ENCODE results near the gene TARDBP. TPM values are rescaled to one million over a fixed set of nuclear protein-coding genes. Genes with fewer than 3 reads are reported as not detected.
"Not testable (repeated sequence)": the region's sequence is repeated elsewhere in the genome, so short reads cannot be mapped to it uniquely, and the experiment has no call there.

Gene TARDBP
- total RNA-seq, 2 experiments from 2014 or later, result 202 to 206 TPM

DNA sequence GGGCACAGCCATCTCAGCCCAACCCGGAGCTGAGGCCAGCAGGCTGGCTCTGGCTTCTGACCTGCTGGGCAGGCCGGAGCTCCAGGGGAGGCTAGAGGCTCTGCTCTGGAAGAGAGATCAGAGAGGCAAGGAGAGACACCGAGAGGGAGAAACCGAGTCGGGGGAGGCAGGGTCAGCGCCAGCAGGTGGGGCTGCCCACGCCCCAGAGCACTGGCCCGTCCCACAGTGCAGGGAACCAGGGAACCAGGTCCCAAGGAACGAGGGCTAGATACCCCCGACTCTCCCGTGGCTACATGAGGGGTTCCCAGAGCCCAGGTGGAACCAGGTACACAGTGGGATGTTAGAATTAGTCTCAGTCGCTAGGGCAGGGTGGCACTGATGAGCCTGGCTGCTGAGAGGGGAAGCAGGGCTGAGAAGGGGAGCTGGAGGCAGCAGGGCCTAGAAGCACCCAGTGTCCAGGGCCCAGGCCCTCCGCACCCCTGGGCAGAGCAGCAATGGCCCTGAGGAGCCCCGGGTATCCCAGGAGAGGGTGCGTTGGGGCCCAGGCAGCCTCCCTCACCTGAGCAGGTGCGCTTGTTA is 32.5 kb downstream of the TARDBP start:
- Mint-ChIP-seq H3K36me3 (no peaks in the 10 kb centered on the region), H3K4me1 (no peaks in the 10 kb centered on the region), H3K27me3 (no peaks in the 10 kb centered on the region), H3K9me3 (no peaks in the 10 kb centered on the region), H3K4me3 (no peak overlapping the region), H3K27ac (no peak overlapping the region)
- no peak for DNase-seq

DNA sequence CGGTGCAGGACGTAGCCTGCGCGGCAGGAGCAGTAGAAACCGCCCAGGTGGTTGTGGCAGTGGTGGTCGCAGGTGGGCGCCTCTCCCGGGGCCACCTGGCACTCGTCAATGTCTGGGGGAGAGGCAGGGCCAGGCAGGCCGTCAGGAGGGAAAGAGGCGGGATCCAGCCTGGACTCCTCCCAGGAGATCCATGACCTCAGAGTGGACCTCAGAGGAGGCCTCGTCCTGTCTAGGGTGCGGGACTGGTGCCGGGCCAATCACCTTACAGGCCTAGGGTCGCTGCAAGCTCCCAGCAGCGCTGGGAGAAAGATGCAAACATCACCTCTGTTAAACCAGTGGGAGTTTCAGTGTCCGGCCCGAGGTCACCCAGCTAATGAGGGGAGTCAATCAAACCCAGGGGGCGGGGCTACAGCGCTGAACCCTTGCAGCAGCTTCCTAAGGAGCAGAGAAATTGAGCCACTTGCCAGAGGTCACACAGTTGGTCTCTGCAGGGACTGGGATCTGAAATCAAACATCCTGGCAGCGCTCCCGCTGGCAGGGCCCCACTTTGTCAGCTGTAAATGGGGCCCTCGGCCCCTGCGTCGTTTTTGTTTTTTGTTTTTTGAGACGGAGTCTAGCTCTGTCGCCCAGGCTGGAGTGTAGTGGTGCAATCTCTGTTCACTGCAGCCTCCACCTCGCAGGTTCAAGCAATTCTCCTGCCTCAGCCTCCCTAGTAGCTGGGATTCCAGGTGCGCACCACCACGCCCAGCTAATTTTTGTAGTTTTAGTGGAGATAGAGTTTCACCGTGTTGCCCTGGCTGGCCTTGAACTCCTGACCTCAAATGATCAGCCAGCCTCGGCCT is 33.2 kb downstream of the TARDBP start:
- no peak overlapping the region for H3K4me3 Mint-ChIP-seq

DNA sequence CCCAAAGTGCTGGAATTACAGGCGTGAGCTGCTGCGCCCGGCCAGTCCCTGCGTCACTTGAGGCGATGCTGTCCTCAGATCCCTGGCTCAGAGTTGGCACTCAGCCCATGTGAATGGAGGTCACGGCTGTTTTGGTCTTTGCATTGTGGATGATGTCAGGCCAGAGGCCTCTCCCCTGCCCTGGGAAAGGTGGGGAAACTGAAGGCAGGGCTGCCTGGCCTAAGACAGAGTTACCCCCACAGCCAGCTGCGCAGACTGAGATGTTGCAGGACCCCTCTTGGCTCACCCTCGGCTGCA is 33.8 kb downstream of the TARDBP start:
- Mint-ChIP-seq H3K27me3 (no peaks in the 10 kb centered on the region), H3K4me1 (no peaks in the 10 kb centered on the region), H3K4me3 (no peak overlapping the region), H3K27ac (no peak overlapping the region), H3K36me3 (no peaks in the 10 kb centered on the region), H3K9me3 (no peaks in the 10 kb centered on the region)
- no peak for DNase-seq

More for the DNA sequence above, 33.2 kb downstream of the TARDBP start:
- no peaks in the 10 kb centered on the region for H3K9me3 Mint-ChIP-seq
- no peaks in the 10 kb centered on the region for H3K4me1 Mint-ChIP-seq
- H3K27ac Mint-ChIP-seq, result no peak overlapping the region
- no peaks in the 10 kb centered on the region for H3K27me3 Mint-ChIP-seq
- no peak for DNase-seq
- no peaks in the 10 kb centered on the region for H3K36me3 Mint-ChIP-seq

DNA sequence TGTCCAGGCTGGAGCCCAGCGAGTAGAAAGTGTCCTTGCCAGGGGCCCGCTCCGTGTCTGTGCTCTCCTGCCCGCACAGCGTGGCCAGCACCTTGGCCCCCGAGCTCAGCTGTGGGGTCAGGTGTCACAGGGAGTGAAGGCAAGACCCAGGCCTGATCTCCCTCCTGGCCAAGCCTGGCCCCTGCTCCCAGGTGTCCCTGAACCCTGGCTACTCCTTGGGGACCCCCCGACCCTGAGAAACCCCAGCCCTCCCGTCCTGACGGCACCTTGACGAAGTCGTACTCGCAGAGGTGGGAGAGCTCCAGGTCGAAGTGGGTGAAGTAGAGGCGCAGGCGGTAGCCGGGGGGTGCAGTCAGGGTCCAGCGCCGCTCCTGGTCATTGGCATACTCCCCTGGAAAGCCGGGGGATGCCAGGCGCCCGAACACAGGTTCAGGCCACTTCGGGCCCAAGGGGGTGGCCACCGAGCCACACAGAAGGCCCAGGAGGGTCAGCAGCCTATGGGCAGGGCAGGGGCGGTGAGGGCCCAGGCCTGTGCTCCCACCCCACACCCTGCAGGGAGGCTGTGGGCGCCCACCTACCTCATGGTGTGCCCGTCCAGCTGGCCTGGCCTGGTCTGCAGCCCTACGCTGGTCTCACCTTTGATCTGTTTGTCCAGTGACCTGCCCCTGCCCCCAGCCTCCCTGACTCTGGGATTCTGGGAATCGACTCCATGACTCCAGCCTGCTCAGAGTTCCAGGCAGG is 34.3 kb downstream of the TARDBP start, which contains the start of gene MASP2:
MASP2 (minus strand) TSS at position 615 of the 741 bp plus-strand sequence; CDS start at position 583, 32 bp downstream.
- Mint-ChIP-seq H3K27me3 (no peaks in the 10 kb centered on the region), H3K9me3 (no peaks in the 10 kb centered on the region), H3K27ac (no peak within 1 kb of the TSS), H3K36me3 (no peaks in the 10 kb centered on the region), H3K4me3 (no peak within 1 kb of the TSS), H3K4me1 (no peaks in the 10 kb centered on the region)
- no peak for DNase-seq

DNA sequence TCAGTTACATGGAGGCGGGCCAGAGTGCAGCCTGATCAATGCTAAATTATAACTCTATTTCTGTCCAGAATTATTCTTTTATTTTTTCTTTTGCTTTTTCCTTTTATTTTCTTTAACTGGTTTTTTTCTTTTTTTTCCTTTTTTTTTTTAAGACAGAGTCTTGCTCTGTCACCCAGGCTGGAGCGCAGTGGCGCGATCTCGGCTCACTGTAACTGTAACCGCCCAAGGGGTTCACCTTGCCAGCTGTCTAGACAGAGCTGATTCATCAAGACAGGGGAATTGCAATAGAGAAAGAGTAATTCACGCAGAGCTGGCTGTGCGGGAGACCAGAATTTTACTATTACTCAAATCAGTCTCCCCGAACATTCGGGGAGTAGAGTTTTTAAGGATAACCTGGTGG is 38.7 kb downstream of the TARDBP start:
- not testable (repeated sequence) for H3K9me3 Mint-ChIP-seq, DNase-seq, H3K4me1 Mint-ChIP-seq, H3K27me3 Mint-ChIP-seq, H3K27ac Mint-ChIP-seq, H3K4me3 Mint-ChIP-seq, H3K36me3 Mint-ChIP-seq

DNA sequence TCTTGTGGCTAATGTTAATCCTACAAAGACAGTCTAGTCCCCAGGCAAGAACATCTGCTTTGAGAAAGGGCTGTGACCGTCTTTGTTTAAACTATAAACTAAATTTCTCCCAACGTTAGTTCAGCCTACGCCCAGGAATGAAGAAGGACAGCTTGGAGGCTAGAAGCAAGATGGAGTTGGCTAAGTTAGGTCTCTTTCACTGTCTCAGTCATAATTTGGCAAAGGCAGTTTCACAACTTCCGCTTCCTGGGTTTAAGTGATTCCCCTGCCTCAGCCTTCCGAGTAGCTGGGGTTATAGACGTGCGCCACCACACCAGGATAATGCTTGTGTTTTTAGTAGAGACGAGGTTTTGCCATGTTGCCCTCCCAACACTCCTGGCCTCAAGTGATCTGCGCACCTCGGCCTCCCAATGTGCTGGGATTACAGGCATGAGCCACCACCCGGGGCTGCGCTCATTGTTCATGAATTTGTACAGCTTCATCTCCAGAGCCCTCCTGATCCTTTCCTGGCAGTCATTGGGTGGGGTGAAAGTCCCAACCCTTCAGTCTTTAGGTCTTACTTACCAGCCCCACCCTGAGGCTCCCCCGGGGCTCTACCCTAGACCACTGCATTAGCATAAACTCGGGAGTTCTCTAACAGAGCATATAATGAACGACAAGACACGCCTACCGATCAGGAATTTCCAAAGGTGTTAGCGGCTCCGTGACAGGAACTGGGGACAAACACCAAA is 39.5 kb downstream of the TARDBP start:
- peaks cover 7% of the 10 kb centered on the region for H3K36me3 Mint-ChIP-seq
- no peak overlapping the region for H3K27ac Mint-ChIP-seq
- DNase-seq, result no peak

DNA sequence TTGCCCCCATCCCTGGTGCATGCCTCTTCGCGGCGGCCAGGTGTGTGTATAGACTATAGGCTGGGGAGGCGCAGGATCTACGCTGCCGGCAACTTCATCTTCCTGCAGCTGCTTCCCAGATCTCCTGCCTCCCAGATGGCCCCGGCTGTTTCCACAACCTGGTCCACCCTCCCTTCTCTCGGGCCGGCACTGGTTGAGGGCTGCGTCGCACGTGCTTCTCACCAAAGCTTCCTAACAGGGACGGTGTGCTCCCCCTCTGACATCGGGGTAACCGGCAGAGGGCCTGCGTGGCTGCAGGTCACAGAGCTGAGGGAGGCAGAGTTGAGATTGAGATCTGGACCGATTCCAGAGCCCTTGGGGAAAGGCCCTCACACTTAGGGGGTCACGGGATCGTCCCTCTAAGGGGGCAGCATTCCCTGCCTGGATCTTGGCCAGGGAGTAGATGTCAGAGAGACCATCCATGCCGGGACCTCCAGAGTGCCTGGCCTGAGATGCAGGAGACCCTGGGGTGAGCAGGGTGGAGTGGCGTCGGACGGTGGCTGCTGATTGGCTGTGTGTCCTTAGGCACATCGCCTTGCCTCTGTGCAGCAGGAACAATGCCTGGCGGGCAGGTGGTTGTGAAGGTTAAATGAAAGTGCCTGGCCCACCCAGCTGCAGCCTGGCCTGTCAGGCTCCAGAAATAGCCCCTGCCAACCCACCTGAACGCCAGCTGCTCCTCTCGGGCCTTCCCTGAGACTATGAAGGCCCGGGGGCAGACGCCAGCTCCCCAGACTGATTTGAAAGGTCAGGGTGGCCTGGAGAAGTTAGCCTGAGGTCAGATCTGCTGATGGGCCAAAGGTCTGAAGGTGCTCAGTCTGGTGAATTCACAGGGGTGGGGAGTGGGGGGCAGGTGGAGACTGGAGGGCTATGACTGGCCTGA is 40.6 kb downstream of the TARDBP start:
- Mint-ChIP-seq H3K4me1 (peaks cover 14% of the 10 kb centered on the region), H3K36me3 (peaks cover 18% of the 10 kb centered on the region), H3K9me3 (no peaks in the 10 kb centered on the region), H3K4me3 (no peak overlapping the region), H3K27ac (peak overlapping the region; percentile 6), H3K27me3 (peaks cover 6% of the 10 kb centered on the region)
- peak; percentile 32 for DNase-seq

More for the DNA sequence above, 39.5 kb downstream of the TARDBP start:
- Mint-ChIP-seq H3K27me3 (peaks cover 6% of the 10 kb centered on the region), H3K4me3 (no peak overlapping the region), H3K4me1 (peaks cover 6% of the 10 kb centered on the region), H3K9me3 (no peaks in the 10 kb centered on the region)

DNA sequence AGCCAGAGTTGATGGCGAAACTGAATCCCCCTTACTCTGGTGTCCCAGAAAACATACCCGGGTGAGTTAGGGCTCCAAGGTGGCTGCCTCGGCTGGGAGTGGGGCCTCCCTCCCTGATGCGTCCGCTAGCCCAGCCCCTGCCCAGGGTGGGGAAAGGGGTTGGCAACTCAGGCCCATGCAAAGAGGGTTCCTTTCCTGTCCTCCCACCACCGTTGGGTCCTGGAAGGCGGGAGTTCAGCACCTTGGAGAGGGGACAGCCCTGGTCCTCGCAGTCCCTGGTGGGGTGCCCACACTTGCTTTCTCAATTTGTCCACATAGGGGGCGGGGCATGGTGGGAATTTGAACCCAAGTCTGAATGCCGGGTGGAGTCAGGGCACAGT is 41.3 kb downstream of the TARDBP start:
- H3K4me1 Mint-ChIP-seq, result peaks cover 20% of the 10 kb centered on the region
- DNase-seq, result peak; percentile 28
- peaks cover 6% of the 10 kb centered on the region for H3K27me3 Mint-ChIP-seq
- no peak overlapping the region for H3K27ac Mint-ChIP-seq
- H3K4me3 Mint-ChIP-seq, result no peak overlapping the region
- no peaks in the 10 kb centered on the region for H3K9me3 Mint-ChIP-seq
- peaks cover 25% of the 10 kb centered on the region for H3K36me3 Mint-ChIP-seq

DNA sequence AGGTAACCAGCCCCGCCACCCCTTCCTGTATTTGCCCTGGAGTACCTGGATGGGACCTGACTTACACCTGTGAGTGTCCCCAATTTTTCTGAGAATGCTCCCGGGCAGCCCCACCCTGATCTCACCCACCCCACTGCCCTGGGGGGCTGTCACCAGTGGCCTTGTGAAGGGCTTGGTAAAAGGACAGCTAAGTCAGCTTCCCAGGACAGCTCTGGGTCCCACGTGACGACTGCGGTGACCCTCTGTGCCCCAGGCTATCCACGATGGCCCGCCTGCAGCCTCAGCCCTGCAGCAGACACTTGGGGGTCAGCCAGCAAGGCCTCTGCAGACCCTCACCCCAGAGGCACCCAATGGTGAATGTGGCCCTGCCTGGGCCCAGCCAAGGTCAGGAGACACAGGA is 41.7 kb downstream of the TARDBP start:
- peaks cover 29% of the 10 kb centered on the region for H3K36me3 Mint-ChIP-seq
- no peaks in the 10 kb centered on the region for H3K9me3 Mint-ChIP-seq
- no peak overlapping the region for H3K27ac Mint-ChIP-seq
- H3K4me1 Mint-ChIP-seq, result peaks cover 20% of the 10 kb centered on the region
- H3K27me3 Mint-ChIP-seq, result peaks cover 6% of the 10 kb centered on the region
- DNase-seq, result no peak
- no peak overlapping the region for H3K4me3 Mint-ChIP-seq

DNA sequence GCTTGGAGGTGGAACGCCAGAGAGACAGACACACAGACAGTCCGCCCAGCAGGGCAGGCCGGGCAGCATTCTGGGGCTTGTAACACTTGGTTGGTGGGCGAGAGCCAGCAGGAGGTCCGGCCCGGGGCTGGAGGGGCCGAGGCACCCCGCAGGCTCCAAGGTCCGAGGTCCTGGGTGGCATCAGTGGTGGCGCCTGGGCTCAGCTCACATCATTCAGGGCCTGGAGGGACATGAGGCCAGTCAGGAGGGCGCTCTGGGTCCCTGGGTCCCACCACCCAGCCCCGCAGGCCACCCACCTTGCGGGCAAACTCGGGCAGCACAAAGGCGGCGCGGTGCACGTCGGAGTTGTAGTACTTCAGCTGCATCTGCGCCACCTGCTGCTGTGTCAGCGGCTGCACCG is 42.2 kb downstream of the TARDBP start:
- no peak for DNase-seq
- H3K4me3 Mint-ChIP-seq, result no peak overlapping the region
- H3K27ac Mint-ChIP-seq, result no peak overlapping the region
- H3K9me3 Mint-ChIP-seq, result no peaks in the 10 kb centered on the region
- H3K36me3 Mint-ChIP-seq, result peaks cover 30% of the 10 kb centered on the region
- H3K4me1 Mint-ChIP-seq, result peaks cover 20% of the 10 kb centered on the region
- peaks cover 6% of the 10 kb centered on the region for H3K27me3 Mint-ChIP-seq

DNA sequence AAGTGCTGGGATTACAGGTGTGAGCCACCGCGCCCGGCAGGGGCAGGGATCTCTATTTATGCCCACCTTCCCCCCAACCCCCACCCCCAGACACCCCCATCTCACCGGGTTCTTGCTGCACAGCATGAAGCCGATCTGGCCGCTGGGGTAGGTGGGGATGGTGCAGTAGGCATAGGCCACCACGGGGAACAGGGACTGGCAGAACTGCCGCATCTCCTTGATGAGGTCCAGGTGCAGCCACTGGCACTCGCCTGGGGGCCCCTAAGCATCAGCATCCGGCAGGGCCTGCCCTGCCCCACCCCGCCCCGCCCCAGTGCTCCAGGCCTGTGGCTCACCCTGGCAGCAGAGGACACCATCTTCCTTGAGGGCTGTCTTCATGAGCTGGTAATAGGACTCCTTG is 43.2 kb downstream of the TARDBP start:
- Mint-ChIP-seq H3K27me3 (peaks cover 6% of the 10 kb centered on the region), H3K36me3 (peaks cover 32% of the 10 kb centered on the region), H3K4me1 (peaks cover 21% of the 10 kb centered on the region), H3K9me3 (no peaks in the 10 kb centered on the region), H3K4me3 (no peak overlapping the region), H3K27ac (no peak overlapping the region)
- no peak for DNase-seq

DNA sequence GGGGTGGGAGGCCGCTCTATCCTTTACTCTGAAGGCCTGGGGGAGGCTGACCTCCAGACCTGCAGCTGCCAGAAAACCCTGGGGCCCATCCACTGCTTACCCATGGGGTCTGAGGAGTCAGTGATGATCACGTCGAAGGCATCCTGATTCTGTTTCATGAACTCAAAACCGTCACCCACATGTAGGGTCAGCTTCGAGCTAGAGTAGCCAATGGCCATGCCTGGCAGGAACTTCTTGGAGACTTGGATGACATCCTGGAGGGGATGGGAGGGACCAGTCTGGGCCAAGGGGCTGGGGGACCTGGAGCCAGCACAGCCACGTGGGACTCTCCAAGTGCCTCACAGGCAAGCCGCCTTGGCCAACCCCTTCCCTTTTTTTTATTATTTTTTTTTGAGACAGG is 44.0 kb downstream of the TARDBP start:
- Mint-ChIP-seq H3K4me1 (peaks cover 27% of the 10 kb centered on the region), H3K36me3 (peaks cover 38% of the 10 kb centered on the region), H3K27me3 (peaks cover 6% of the 10 kb centered on the region), H3K4me3 (no peak overlapping the region), H3K27ac (no peak overlapping the region), H3K9me3 (no peaks in the 10 kb centered on the region)
- no peak for DNase-seq

DNA sequence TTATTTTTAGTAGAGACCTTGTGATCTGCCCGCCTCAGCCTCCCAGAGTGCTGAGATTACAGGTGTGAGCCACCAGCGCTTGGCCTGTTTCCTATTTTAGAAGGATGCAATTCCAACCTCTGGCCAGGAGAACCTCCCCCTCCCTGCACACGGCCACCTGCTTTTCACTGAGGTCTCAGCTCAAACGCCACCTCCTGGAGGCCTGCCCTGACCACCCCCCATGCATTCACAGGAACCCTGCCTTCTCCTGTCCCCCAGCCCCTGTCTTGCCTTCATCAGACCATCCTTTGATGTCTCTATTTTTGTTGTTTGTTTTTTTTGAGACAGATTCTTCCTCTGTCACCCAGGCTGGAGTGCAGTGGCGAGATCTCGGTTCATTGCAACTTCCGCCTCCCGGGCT is 45.0 kb downstream of the TARDBP start:
- peaks cover 31% of the 10 kb centered on the region for H3K4me1 Mint-ChIP-seq
- H3K9me3 Mint-ChIP-seq, result no peaks in the 10 kb centered on the region
- H3K36me3 Mint-ChIP-seq, result peaks cover 45% of the 10 kb centered on the region
- no peak for DNase-seq
- H3K27me3 Mint-ChIP-seq, result peaks cover 6% of the 10 kb centered on the region
- H3K4me3 Mint-ChIP-seq, result peak overlapping the region; percentile 94
- H3K27ac Mint-ChIP-seq, result peak overlapping the region; percentile 94

DNA sequence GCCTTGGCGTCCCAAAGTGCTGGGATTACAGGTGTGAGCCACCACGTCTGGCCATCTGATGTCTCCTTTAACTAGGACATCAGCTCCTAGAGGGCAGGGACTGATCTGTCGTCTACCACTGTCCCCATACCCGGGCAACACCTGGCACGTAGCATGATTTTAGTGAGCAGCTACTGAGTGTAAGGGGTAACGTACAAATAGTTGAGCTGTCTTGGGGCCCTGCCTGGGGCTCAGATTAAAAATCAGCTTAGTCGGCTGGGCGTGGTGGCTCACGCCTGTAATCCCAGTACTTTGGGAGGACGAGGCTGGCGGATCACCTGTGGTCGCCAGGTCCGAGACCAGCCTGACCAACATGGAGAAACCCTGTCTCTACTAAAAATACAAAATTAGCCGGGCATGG is 45.6 kb downstream of the TARDBP start:
- Mint-ChIP-seq H3K4me3 (peak overlapping the region; percentile 94), H3K36me3 (peaks cover 46% of the 10 kb centered on the region), H3K4me1 (peaks cover 37% of the 10 kb centered on the region), H3K27me3 (peaks cover 4% of the 10 kb centered on the region), H3K9me3 (no peaks in the 10 kb centered on the region), H3K27ac (peak overlapping the region; percentile 94)
- DNase-seq, result no peak
